Heart left ventricle (tissue), 13 donors: Measurements from ENCODE around the gene STARD13.

ENCODE experiments used
- CTCF ChIP-seq, 12 donors: fragments of 200-600 bp; sonication (generic) in 4 of 12; IDR thresholded peaks; one replicate each; pipeline versions ENCODE4 v1.5.0 to v1.8.0; 2018 to 2022; ENCODE audit warnings: antibody characterized with exemption in 12 of 12, mild to moderate bottlenecking in 5 of 12
- POLR2A ChIP-seq, 2 donors: fragments of 450-650 bp; IDR thresholded peaks; one replicate each; pipeline ENCODE4 v1.6.1; 2017; ENCODE audit warnings: antibody characterized with exemption in 2 of 2, mild to moderate bottlenecking in 2 of 2, moderate library complexity in 2 of 2
- donor health status: ischemic (EF 13 %, LVEDD 7.1; RV severe dilation, severe dysfunction).
- donor health status: DM: no; HTN: yes; CAD: no.
- donor health status: DM: no; HTN: no; CAD: no.
- donor health status: ischemic (EF 25% LVEDD 6.9; RV normal size, moderate dysfunction).
- donor health status: ischemic (EF 25% LVEDD 5.7; RV mildly dilated, moderate dysfunction).
- donor health status: ischemic (EF 35%, LVEDD 5.7; RV mildly dilated, moderate dysfunction).
- donor health status: nonischemic (EF 11% LVEDD 7.7; RV severe dilation, severe dysfunction).
- donor health status: DM: yes; HTN: yes; CAD: no.
- donor health status: PGD.
- donor health status: ischemic (EF 29% LVEDD 5.4; RV normal size, mild dysfunction).
- donor health status: nonischemic (EF 23%, LVEDD 6.1; RV moderate dilation, normal function).

- no peak for TF ChIP-seq CTCF (IDR thresholded peaks at IDR 0.05)
- TF ChIP-seq POLR2A (IDR thresholded peaks at IDR 0.05), result no peak
Observed at GRCh38 chr13:33053397-33054066, 232.0 kb downstream of the STARD13 start.
